ENCODE measurements around the gene USH2A.

GRCh38 chr1:216379441-216379840 lies 43.8 kb downstream of the USH2A start:
- no peak for TF ChIP-seq CTCF (IDR thresholded peaks at IDR 0.05)
- TF ChIP-seq EP300 (IDR thresholded peaks at IDR 0.05): no peak

Data from tibial nerve (tissue), 4 donors.